NT2/D1 (cell line): Measurements from ENCODE around the gene PLAC1.

ENCODE experiments used
- DNase-seq: peaks from one replicate; pipeline ENCODE4 v3.0.0-alpha.2; 2011; ENCODE audit warnings: low read depth, low spot score
- H3K27me3 ChIP-seq: 2 replicates; pipeline ENCODE4 v1.6.0; 2011; ENCODE audit warnings: mild to moderate bottlenecking; ENCODE audit not compliant: insufficient read length, insufficient read depth
- H3K36me3 ChIP-seq: 2 replicates; pipeline ENCODE4 v1.6.1; 2011; ENCODE audit warnings: mild to moderate bottlenecking, low read length, mixed read lengths; ENCODE audit not compliant: insufficient read depth, insufficient read length
- H3K4me1 ChIP-seq: 2 replicates; pipeline ENCODE4 v1.5.1; 2011; ENCODE audit not compliant: insufficient read depth, insufficient read length
- H3K4me3 ChIP-seq: 2 replicates; pipeline ENCODE4 v1.5.1; 2011; ENCODE audit warnings: low read depth; ENCODE audit not compliant: insufficient read length
- H3K9ac ChIP-seq: 2 replicates; pipeline ENCODE4 v1.6.0; 2011; ENCODE audit warnings: low read depth; ENCODE audit not compliant: insufficient read length
- H3K9me3 ChIP-seq: 2 replicates; pipeline ENCODE4 v1.5.1; 2011; ENCODE audit warnings: mild to moderate bottlenecking, low read length; ENCODE audit not compliant: insufficient read depth
- SUZ12 ChIP-seq: IDR thresholded peaks from 2 replicates; pipeline ENCODE4 v1.6.1; 2011; ENCODE audit not compliant: insufficient read length, insufficient read depth; ENCODE audit errors: extremely low read depth
- YY1 ChIP-seq: IDR thresholded peaks from 2 replicates; pipeline ENCODE4 v1.6.1; 2011; ENCODE audit not compliant: insufficient read length, insufficient read depth
- ZNF274 ChIP-seq: IDR thresholded peaks from 2 replicates; pipeline ENCODE4 v1.6.1; 2011; ENCODE audit warnings: mild to moderate bottlenecking, low read depth, low read length

PLAC1 gene

GRCh38 chrX:134670134-134670924 is 12.1 kb upstream of the PLAC1 start:
- peak; percentile 6 for DNase-seq
- Histone ChIP-seq H3K4me1 (no peaks in the 10 kb centered on the region), H3K36me3 (no peaks in the 10 kb centered on the region), H3K9ac (no peak overlapping the region), H3K4me3 (no peak overlapping the region), H3K27me3 (no peaks in the 10 kb centered on the region), H3K9me3 (no peaks in the 10 kb centered on the region)
- TF ChIP-seq YY1 (no peak), ZNF274 (no peak), SUZ12 (no peak)

DNA sequence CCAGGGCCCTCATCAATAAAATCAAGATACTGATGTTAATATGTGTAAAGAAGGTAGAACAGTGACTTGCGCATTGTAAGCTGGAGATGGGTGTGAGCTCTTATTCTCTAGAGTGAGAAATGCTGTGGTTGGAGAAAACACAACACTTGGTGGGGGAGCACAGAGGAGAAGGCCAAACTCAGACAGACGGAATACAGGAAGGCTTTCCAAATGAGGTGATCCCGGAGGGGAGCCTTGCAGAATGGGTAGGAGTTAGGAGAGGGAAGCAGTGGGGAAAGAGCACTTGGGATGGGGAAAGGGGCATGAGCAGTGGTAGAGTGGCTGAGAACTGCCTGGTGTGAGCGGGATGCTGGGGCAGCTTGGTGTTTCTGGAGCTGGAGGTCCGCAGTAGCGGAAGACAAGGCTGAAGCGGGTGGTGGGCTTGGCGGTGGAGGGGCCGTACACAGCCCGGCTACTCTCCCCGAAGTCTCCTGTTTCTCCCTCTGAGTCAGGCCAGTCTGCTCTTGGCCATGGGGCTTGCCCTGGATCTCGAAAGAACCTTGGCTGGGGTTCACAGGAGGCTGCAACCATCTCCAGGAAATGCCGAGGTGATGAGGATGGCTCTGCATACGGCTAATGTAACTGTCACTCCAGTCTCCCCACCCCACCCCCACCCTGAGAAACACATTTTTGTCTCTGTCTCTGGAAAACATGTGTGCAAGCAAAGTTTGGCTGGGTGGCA is 11.3 kb upstream of the PLAC1 start:
- no peak for TF ChIP-seq YY1
- TF ChIP-seq ZNF274, result no peak
- no peak for TF ChIP-seq SUZ12
- Histone ChIP-seq H3K27me3 (no peaks in the 10 kb centered on the region), H3K36me3 (no peaks in the 10 kb centered on the region), H3K4me3 (no peak overlapping the region), H3K9me3 (no peaks in the 10 kb centered on the region), H3K9ac (no peak overlapping the region), H3K4me1 (no peaks in the 10 kb centered on the region)
- no peak for DNase-seq

DNA sequence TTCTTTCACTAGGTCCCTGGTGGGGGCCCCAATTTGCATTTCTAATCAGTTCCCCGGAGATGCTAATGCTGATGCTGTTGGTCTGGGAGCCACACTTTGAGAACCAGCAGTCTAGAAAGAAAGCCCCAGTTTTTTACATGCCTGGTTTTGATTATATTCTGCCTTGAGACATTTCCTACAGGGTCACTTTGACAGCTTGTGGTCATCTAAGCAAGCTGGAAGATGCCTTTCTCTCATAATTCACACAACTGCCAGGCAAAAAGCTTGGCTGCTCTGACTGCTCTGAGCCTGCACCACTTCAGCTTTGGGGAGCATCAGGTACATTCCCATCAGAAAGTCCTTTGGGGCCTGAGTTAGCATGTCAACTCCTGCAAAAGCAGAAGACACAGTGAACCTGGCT is 5.9 kb upstream of the PLAC1 start:
- Histone ChIP-seq H3K27me3 (no peaks in the 10 kb centered on the region), H3K36me3 (no peaks in the 10 kb centered on the region), H3K4me3 (no peak overlapping the region), H3K4me1 (no peaks in the 10 kb centered on the region), H3K9me3 (no peaks in the 10 kb centered on the region), H3K9ac (no peak overlapping the region)
- TF ChIP-seq SUZ12, result no peak
- TF ChIP-seq ZNF274, result no peak
- TF ChIP-seq YY1, result no peak
- DNase-seq, result no peak

DNA sequence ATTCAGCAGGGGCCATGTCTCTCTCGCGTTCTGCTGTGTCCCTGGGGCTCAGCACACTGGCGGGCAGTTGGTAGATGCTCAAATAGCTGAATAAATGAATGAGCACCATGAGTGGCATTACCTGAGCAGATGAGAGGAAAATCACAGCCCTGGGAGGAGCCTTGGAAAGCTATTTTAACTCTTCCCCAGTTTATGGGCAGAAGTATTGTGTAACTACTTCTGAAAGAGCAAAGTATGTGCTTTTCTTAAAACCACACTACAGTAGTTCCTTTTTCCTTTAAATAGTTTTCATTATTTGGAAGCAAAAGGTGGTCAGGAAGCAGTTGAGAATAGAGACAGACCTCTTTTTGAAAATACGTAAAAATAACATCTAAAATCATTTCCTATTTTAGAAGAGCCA is 3.0 kb upstream of the PLAC1 start:
- TF ChIP-seq SUZ12, result no peak
- TF ChIP-seq YY1, result no peak
- no peak overlapping the region for H3K4me3 ChIP-seq
- no peaks in the 10 kb centered on the region for H3K9me3 ChIP-seq
- no peak overlapping the region for H3K9ac ChIP-seq
- no peaks in the 10 kb centered on the region for H3K27me3 ChIP-seq
- H3K36me3 ChIP-seq, result no peaks in the 10 kb centered on the region
- no peaks in the 10 kb centered on the region for H3K4me1 ChIP-seq
- no peak for DNase-seq

DNA sequence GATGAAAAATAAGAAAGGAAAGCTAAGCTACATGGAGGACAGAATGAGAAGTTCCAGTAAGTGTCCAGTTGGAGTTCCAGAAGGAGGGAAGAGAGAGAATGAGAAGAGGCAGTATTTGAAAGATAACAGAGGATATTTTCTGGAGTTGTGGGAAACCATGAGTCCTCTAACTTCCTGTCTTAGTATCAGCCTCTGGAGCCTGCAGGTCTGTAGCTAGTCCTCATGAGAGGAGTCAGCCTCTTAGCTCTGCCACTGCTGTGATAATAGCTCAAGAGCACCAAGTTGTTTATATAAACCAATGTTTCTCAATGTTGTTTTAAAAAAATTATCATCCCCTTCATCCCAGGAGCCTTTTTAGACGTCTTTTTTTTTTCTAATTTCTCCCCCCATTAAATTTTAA is 2.4 kb upstream of the PLAC1 start:
- no peaks in the 10 kb centered on the region for H3K27me3 ChIP-seq
- no peak for DNase-seq
- no peaks in the 10 kb centered on the region for H3K36me3 ChIP-seq
- no peak overlapping the region for H3K9ac ChIP-seq
- H3K4me3 ChIP-seq, result no peak overlapping the region
- no peaks in the 10 kb centered on the region for H3K4me1 ChIP-seq
- no peaks in the 10 kb centered on the region for H3K9me3 ChIP-seq
- no peak for TF ChIP-seq ZNF274
- TF ChIP-seq SUZ12, result no peak
- TF ChIP-seq YY1, result no peak

DNA sequence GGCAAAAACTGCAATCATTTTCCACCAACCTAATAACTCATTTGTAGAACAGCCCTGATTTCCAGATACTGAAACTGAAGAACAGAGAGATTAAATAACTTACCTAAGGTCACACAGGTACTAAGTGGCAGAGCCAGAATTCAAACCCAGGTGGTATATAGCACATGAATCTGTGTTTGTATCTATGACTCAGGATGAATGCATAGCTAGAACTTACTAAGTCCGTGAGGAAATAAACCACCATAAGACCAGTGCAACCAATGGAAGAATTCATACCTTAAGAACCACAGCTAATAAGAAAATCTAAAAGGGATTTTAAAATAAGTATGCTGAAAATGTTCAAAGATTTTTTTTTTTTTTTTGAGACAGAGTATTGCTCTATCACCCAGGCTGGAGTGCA is 1.5 kb upstream of the PLAC1 start:
- TF ChIP-seq ZNF274, result no peak
- no peaks in the 10 kb centered on the region for H3K36me3 ChIP-seq
- DNase-seq, result no peak
- no peaks in the 10 kb centered on the region for H3K9me3 ChIP-seq
- no peak overlapping the region for H3K4me3 ChIP-seq
- H3K27me3 ChIP-seq, result no peaks in the 10 kb centered on the region
- H3K4me1 ChIP-seq, result no peaks in the 10 kb centered on the region
- no peak overlapping the region for H3K9ac ChIP-seq

GRCh38 chrX:134658760-134659023 is 421 bp upstream of the PLAC1 start:
- Histone ChIP-seq H3K4me3 (no peak overlapping the region), H3K9ac (no peak overlapping the region), H3K4me1 (no peaks in the 10 kb centered on the region), H3K36me3 (no peaks in the 10 kb centered on the region), H3K9me3 (no peaks in the 10 kb centered on the region), H3K27me3 (no peaks in the 10 kb centered on the region)
- DNase-seq, result no peak
- TF ChIP-seq SUZ12 (no peak), ZNF274 (no peak), YY1 (no peak)

DNA sequence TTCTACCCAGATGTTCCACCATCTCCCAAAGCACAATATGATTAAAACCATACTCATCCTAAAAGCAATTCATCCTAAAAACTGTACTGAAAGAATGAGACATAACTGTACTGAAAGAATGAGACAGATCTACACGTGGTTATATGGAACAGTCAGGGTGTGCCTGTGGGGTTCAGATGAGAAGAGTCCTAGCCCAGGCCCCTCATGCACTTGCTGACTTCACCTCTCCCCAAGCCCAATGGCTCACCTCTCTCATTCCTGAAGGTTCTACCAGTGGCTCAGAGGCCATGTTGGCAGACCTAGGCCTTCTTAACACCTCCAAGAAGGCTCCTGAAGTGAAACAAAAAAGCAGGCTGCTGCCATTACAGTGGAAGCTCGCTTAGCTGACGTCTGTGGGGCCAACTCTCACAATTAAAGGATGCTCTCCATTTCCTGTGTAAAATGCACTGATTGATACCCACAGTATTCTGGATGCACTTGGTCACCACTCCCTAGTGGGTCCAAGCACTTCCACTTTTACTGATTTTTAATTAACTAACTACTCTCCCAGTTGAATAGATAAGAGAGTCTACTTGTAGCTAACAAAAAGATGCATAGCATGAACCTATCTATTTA is 3.8 kb downstream of the PLAC1 start:
- Histone ChIP-seq H3K9me3 (no peaks in the 10 kb centered on the region), H3K4me3 (no peak overlapping the region), H3K4me1 (no peaks in the 10 kb centered on the region), H3K36me3 (no peaks in the 10 kb centered on the region), H3K27me3 (no peaks in the 10 kb centered on the region), H3K9ac (no peak overlapping the region)
- TF ChIP-seq YY1 (no peak), ZNF274 (no peak), SUZ12 (no peak)
- no peak for DNase-seq
